NCI-H2171 treated with DMSO at 0.1 percent for 48 hours (cell line): ENCODE results near the gene PRKN.
"Not testable (repeated sequence)": the region's sequence is repeated elsewhere in the genome, so short reads cannot be mapped to it uniquely, and the experiment has no call there.

Source experiments
- DNase-seq: peaks from one replicate; lab custom pipeline; 2025; lab: John Stamatoyannopoulos, UW

PRKN gene

GRCh38 chr6:161840380-161840779 lies 887.2 kb downstream of the PRKN start:
- DNase-seq: no peak

- DNase-seq: no peak
Observed at GRCh38 chr6:161838306-161839035, 889.1 kb downstream of the PRKN start.

GRCh38 chr6:161837854-161838253 lies 889.7 kb downstream of the PRKN start:
- DNase-seq: no peak

- no peak for DNase-seq
Observed at GRCh38 chr6:161837449-161837735, 890.2 kb downstream of the PRKN start.

- no peak for DNase-seq
Observed at GRCh38 chr6:161836643-161837448, 890.7 kb downstream of the PRKN start.

- no peak for DNase-seq
Observed at GRCh38 chr6:161835500-161836215, 891.9 kb downstream of the PRKN start.

- no peak for DNase-seq
Observed at GRCh38 chr6:161834426-161834825, 893.1 kb downstream of the PRKN start.

GRCh38 chr6:161833099-161833860 lies 894.3 kb downstream of the PRKN start:
- no peak for DNase-seq

GRCh38 chr6:161832622-161833021 lies 894.9 kb downstream of the PRKN start:
- DNase-seq: no peak

- DNase-seq: no peak
Observed at GRCh38 chr6:161830866-161831616, 896.5 kb downstream of the PRKN start.

GRCh38 chr6:161829291-161829729 lies 898.3 kb downstream of the PRKN start:
- DNase-seq: no peak

GRCh38 chr6:161828355-161828754 lies 899.2 kb downstream of the PRKN start:
- no peak for DNase-seq

GRCh38 chr6:161826512-161826911 lies 901.1 kb downstream of the PRKN start:
- DNase-seq: no peak

- DNase-seq: not testable (repeated sequence)
Observed at GRCh38 chr6:161822204-161822603, 905.4 kb downstream of the PRKN start.

- DNase-seq: no peak
Observed at GRCh38 chr6:161817881-161818280, 909.7 kb downstream of the PRKN start.

GRCh38 chr6:161815965-161816364 lies 911.6 kb downstream of the PRKN start:
- DNase-seq: no peak

GRCh38 chr6:161813156-161813555 lies 914.4 kb downstream of the PRKN start:
- no peak for DNase-seq

GRCh38 chr6:161809971-161810370 lies 917.6 kb downstream of the PRKN start:
- no peak for DNase-seq

- no peak for DNase-seq
Observed at GRCh38 chr6:161804838-161805237, 922.7 kb downstream of the PRKN start.

GRCh38 chr6:161803131-161803530 lies 924.4 kb downstream of the PRKN start:
- DNase-seq: no peak

- DNase-seq: no peak
Observed at GRCh38 chr6:161802231-161802630, 925.3 kb downstream of the PRKN start.
